HepG2 (cell line): Measurements from ENCODE around the gene VPS18. TPM values are rescaled to one million over a fixed set of nuclear protein-coding genes. Genes with fewer than 3 reads are reported as not detected.

ENCODE experiments used
- ATAC-seq: fragments of 200-7000 bp; cut with Tn5 transposase; 3 replicates; pipeline ENCODE4 v1.9.1; 2020; ENCODE audit warnings: mild to moderate bottlenecking, moderate library complexity
- BruUV-seq: library from RNA; stranded (reverse); fragments of 400-500 nt; replicated peaks from 2 replicates; lab custom pipeline; 2021; lab: Mats Ljungman, UMichigan
- CTCF ChIA-PET: fragments of 300-600 bp; formaldehyde crosslinking; extraction: SDS; loops from one replicate; lab custom pipeline; 2021; ENCODE audit warnings: low total read pairs, inconsistent platforms, low intra/inter-chr PET ratio; lab: Yijun Ruan, JAX
- POLR2A ChIA-PET: fragments of 350-600 bp; sonication (Branson Sonifier 250); formaldehyde crosslinking; loops from one replicate; lab custom pipeline; 2020; ENCODE audit warnings: antibody characterized with exemption, inconsistent platforms; lab: Yijun Ruan, JAX
- DNase-seq: peaks from one replicate; pipeline ENCODE4 v3.0.0-alpha.2; 2015; ENCODE audit warnings: low spot score
- FAIRE-seq: peaks from 3 replicates; lab custom pipeline; 2011; peaks lifted over from hg19 to GRCh38; lab: Jason Lieb, UNC
- H2AFZ ChIP-seq: one replicate; pipeline ENCODE4 v1.6.1; 2011; ENCODE audit warnings: low read length, inconsistent platforms
- H3K27ac ChIP-seq: fragments of 300-600 bp; 3 replicates; pipeline ENCODE4 v1.8.0; 2011; ENCODE audit warnings: mixed run types, mild to moderate bottlenecking, mixed read lengths, low read length, inconsistent platforms; ENCODE audit not compliant: insufficient read depth; ENCODE audit errors: extremely low read length
- H3K27me3 ChIP-seq, 2 experiments: fragments of 200-600 bp in 1 of 2; 2 replicates in 1 of 2; 3 replicates in 1 of 2; pipeline versions ENCODE4 v1.6.0 to v1.8.0; 2011; ENCODE audit warnings: low read length in 2 of 2, mild to moderate bottlenecking in 2 of 2, moderate library complexity in 2 of 2, inconsistent platforms in 1 of 2; ENCODE audit not compliant: insufficient read depth in 2 of 2, control insufficient read depth in 1 of 2
- H3K36me3 ChIP-seq, 2 experiments: fragments of 200-600 bp in 1 of 2; replicated peaks in 1 of 2; 2 replicates in 1 of 2; 3 replicates in 1 of 2; pipeline versions ENCODE4 v1.5.1 to v1.8.0; 2011; ENCODE audit warnings: low read length in 2 of 2, inconsistent platforms in 1 of 2; ENCODE audit not compliant: insufficient read depth in 2 of 2, control insufficient read depth in 1 of 2
- H3K4me1 ChIP-seq: 2 replicates; pipeline ENCODE4 v1.5.1; 2012; ENCODE audit warnings: low read length, inconsistent platforms; ENCODE audit not compliant: insufficient read depth
- H3K4me2 ChIP-seq: 2 replicates; pipeline ENCODE4 v1.6.0; 2011; ENCODE audit warnings: low read depth, low read length, inconsistent platforms
- H3K4me3 ChIP-seq, 3 experiments: fragments of 200-600 bp in 1 of 3; sonication (generic), shearing (Covaris generic) in 1 of 3; replicated peaks in 1 of 3; 2 replicates each; pipeline ENCODE4 v1.5.1; 2011 to 2016; ENCODE audit warnings: low read length in 3 of 3, inconsistent platforms in 2 of 3, low read depth in 2 of 3, mild to moderate bottlenecking in 2 of 3, control low read depth in 1 of 3, mixed read lengths in 1 of 3; ENCODE audit not compliant: insufficient read depth in 1 of 3
- H3K79me2 ChIP-seq: one replicate; pipeline ENCODE4 v1.6.1; 2011; ENCODE audit warnings: low read length, inconsistent platforms; ENCODE audit not compliant: insufficient read depth
- H3K9ac ChIP-seq: 2 replicates; pipeline ENCODE4 v1.6.0; 2011; ENCODE audit warnings: mild to moderate bottlenecking, low read depth, low read length, inconsistent platforms; ENCODE audit not compliant: insufficient read depth
- H3K9me3 ChIP-seq: 2 replicates; pipeline ENCODE4 v1.5.1; 2012; ENCODE audit warnings: mild to moderate bottlenecking, low read length
- H4K20me1 ChIP-seq: 2 replicates; pipeline ENCODE4 v1.6.0; 2011; ENCODE audit warnings: inconsistent platforms, mild to moderate bottlenecking, low read length, moderate library complexity; ENCODE audit not compliant: insufficient read depth
- HDAC1 ChIP-seq: sonication (generic); formaldehyde crosslinking; IDR thresholded peaks from 2 replicates; pipeline ENCODE4 v1.5.1; 2020; ENCODE audit warnings: mild to moderate bottlenecking, missing genetic modification reagents
- HES4 ChIP-seq: sonication (generic); formaldehyde crosslinking; IDR thresholded peaks from 2 replicates; pipeline ENCODE4 v1.9.0; 2021; ENCODE audit warnings: mild to moderate bottlenecking, missing genetic modification reagents, borderline replicate concordance
- JUND ChIP-seq: sonication (generic); formaldehyde crosslinking; IDR thresholded peaks from 2 replicates; pipeline ENCODE4 v1.8.0; 2022; ENCODE audit warnings: mild to moderate bottlenecking, missing genetic modification reagents
- NFIB ChIP-seq: sonication (generic); formaldehyde crosslinking; IDR thresholded peaks from 2 replicates; pipeline ENCODE4 v1.9.0; 2021; ENCODE audit warnings: missing genetic modification reagents, mild to moderate bottlenecking, borderline replicate concordance
- RXRA ChIP-seq: sonication (generic); formaldehyde crosslinking; IDR thresholded peaks from 2 replicates; pipeline ENCODE4 v1.5.1; 2020; ENCODE audit warnings: missing genetic modification reagents
- SALL1 ChIP-seq: sonication (generic); formaldehyde crosslinking; IDR thresholded peaks from 2 replicates; pipeline ENCODE4 v1.8.0; 2022; ENCODE audit warnings: mild to moderate bottlenecking, missing genetic modification reagents
- SOX6 ChIP-seq, 2 experiments: fragments of 450-650 bp in 1 of 2; sonication (generic) in 1 of 2; formaldehyde crosslinking in 1 of 2; IDR thresholded peaks; 2 replicates each; pipeline versions ENCODE4 v1.4.0 to v1.6.1; 2017 to 2020; ENCODE audit warnings: antibody characterized with exemption in 1 of 2, mild to moderate bottlenecking in 1 of 2, missing genetic modification reagents in 1 of 2
- TARDBP ChIP-seq: sonication (generic); formaldehyde crosslinking; IDR thresholded peaks from 2 replicates; pipeline ENCODE4 v1.8.0; 2022; ENCODE audit warnings: mild to moderate bottlenecking, missing genetic modification reagents
- ZNF34 ChIP-seq: sonication (generic); formaldehyde crosslinking; IDR thresholded peaks from 2 replicates; pipeline ENCODE4 v1.4.0; 2020; ENCODE audit warnings: mild to moderate bottlenecking, missing genetic modification reagents, borderline replicate concordance
- ZNF879 ChIP-seq: sonication (generic); formaldehyde crosslinking; IDR thresholded peaks from 2 replicates; pipeline ENCODE4 v1.8.1; 2023; ENCODE audit warnings: missing genetic modification reagents
- WGBS: methylation state at CpG from one replicate; pipeline ENCODE4 v1.1.6; 2017; ENCODE audit warnings: low lambda C conversion rate; 5-methylcytosine and 5-hydroxymethylcytosine counted together
- in situ Hi-C: cut with HindIII; loops from 2 replicates; pipeline ENCODE4 v1.10.0; 2017; ENCODE audit warnings: low pct_unique_long_range_greater_than_20kb; ENCODE audit not compliant: extremely low pct_ligation_motif_present
- intact Hi-C: fragments of 100-400 bp; cut with micrococcal nuclease; formaldehyde crosslinking; loops from one replicate; pipeline ENCODE4 v1.10.0; 2022; ENCODE audit not compliant: unreplicated experiment
- polyA plus RNA-seq, 8 experiments: library from polyadenylated mRNA; depleted of rRNA in 3 of 8; stranded (reverse) in 7 of 8; unstranded in 1 of 8; fragments of >200 nt; fragmentation: Illumina TruSeq in 4 of 8; extraction: Trizol in 4 of 8; gene quantifications; 2 replicates each; pipeline versions ENCODE4 v1.2.1 to v1.2.3, GENCODE V29; 2011 to 2016; ENCODE audit warnings: low read depth in 4 of 8, missing spikeins in 1 of 8, mixed read lengths in 1 of 8; ENCODE audit not compliant: insufficient read depth in 1 of 8
- total RNA-seq, 5 experiments: library from RNA; depleted of rRNA; stranded (reverse); fragments of >200 nt; fragmentation: Illumina TruSeq; extraction: Trizol; gene quantifications; 2 replicates each; pipeline ENCODE4 v1.2.3, GENCODE V29; 2016; ENCODE audit warnings: low read depth in 1 of 5
- TF ChIP-seq, protein P1 (sequence below): sonication (generic); formaldehyde crosslinking; IDR thresholded peaks from 2 replicates; pipeline ENCODE4 v1.5.1; 2020; ENCODE audit warnings: missing genetic modification reagents, mild to moderate bottlenecking, borderline replicate concordance
- TF ChIP-seq, protein P2 (sequence below): sonication (generic); formaldehyde crosslinking; IDR thresholded peaks from 2 replicates; pipeline ENCODE4 v1.4.0; 2020; ENCODE audit warnings: mild to moderate bottlenecking, missing genetic modification reagents
- TF ChIP-seq, protein P3 (sequence below): sonication (generic); formaldehyde crosslinking; IDR thresholded peaks from 2 replicates; pipeline ENCODE4 v1.4.0; 2020; ENCODE audit warnings: missing genetic modification reagents
- TF ChIP-seq, protein P4 (sequence below): IDR thresholded peaks from 2 replicates; pipeline ENCODE4 v1.6.1; 2018; ENCODE audit warnings: missing genetic modification reagents, mild to moderate bottlenecking, missing compliant biosample characterization

VPS18 gene
- total and polyA plus RNA-seq, 2 of the 13 experiments (the other 11 are each of a cell fraction or from before 2014, with no cell fraction given), result 5.8 to 17.0 TPM

DNA sequence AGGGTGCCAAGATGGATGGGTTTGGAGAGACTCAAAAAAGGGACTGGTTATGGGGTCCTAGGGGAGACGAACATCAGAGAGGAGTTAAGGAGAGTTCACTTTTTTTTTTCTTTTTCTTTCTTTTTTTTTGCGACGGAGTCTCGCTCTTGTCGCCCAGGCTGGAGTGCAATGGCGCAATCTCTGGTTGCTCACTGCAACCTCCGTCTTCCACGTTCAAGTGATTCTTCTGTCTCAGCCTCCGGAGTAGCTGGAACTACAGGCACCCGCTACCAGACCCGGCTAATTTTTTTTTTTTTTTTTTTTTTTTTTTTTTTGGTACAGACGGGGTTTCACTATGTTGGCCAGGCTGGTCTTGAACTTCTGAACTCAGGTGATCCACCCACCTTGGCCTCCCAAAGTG, 49.2 kb upstream of the VPS18 start (continued):
- TF ChIP-seq HDAC1 (no peak), NFIB (no peak), RXRA (CRISPR knock-in tag) (no peak)
- TF ChIP-seq, protein P1, sequence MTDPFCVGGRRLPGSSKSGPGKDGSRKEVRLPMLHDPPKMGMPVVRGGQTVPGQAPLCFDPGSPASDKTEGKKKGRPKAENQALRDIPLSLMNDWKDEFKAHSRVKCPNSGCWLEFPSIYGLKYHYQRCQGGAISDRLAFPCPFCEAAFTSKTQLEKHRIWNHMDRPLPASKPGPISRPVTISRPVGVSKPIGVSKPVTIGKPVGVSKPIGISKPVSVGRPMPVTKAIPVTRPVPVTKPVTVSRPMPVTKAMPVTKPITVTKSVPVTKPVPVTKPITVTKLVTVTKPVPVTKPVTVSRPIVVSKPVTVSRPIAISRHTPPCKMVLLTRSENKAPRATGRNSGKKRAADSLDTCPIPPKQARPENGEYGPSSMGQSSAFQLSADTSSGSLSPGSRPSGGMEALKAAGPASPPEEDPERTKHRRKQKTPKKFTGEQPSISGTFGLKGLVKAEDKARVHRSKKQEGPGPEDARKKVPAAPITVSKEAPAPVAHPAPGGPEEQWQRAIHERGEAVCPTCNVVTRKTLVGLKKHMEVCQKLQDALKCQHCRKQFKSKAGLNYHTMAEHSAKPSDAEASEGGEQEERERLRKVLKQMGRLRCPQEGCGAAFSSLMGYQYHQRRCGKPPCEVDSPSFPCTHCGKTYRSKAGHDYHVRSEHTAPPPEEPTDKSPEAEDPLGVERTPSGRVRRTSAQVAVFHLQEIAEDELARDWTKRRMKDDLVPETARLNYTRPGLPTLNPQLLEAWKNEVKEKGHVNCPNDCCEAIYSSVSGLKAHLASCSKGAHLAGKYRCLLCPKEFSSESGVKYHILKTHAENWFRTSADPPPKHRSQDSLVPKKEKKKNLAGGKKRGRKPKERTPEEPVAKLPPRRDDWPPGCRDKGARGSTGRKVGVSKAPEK (CRISPR knock-in tag), result no peak

DNA sequence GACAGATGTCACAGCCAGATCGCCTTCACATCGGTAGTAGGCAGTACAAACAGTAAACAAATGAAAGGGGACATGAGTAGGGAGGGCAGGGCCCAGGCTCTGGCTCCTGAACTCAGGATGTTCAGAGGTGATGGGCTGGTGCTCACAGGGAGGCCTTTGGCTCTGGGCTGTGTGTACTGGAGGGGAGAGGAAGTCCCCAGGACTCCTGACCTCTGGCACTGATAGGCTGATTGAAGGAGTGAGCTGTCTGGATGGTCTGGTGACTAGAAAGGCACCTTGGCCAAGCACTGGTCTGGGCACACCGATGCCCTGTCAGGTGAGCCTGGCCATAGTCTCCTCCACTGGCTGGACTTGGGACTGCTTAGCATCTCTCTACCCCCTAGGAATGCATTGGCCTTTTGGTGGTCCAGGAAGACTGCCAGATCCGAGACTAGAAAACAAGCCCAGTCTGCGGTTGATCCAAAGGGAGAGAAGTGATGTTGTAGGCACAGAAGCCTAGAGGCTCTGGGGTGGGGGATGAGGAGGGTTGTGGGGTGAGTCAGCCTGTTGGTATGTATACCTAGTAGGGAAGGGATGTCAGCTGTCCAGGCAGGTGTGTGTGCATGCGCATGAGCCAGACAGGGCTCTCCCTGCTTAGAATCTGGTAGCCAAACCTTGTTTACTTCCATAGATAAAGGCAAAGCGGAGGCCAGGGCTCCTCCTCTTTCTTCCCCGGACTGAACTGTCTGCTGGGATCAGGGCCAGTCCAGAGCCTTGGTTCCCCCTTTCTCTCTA, 48.6 kb upstream of the VPS18 start:
- H3K9ac ChIP-seq, result no peak overlapping the region
- H3K27ac ChIP-seq, result no peak overlapping the region
- H3K79me2 ChIP-seq, result no peaks in the 10 kb centered on the region
- ATAC-seq (peak; percentile 70), FAIRE-seq (peak; percentile 70), DNase-seq (peak; percentile 86)
- in situ Hi-C loops, result no loop called here
- peak overlapping the region in 1 of 3 experiments; percentile 21; a peak in 1 of 6 replicates for H3K4me3 ChIP-seq
- no peaks in the 10 kb centered on the region for H4K20me1 ChIP-seq
- CTCF ChIA-PET, result no interaction called here
- H3K4me2 ChIP-seq, result peak overlapping the region; percentile 66
- no peaks in the 10 kb centered on the region for H3K9me3 ChIP-seq
- H3K27me3 ChIP-seq, result peaks cover 4 to 17% of the 10 kb centered on the region in 2 experiments; a peak in 3 of 5 replicates
- BruUV-seq, result no TSS peak
- POLR2A ChIA-PET, result interaction anchor here (1.0 kb wide), 1 partner anchor 13 kb away, joined by 3 read pairs; no protein-coding TSS in a partner anchor
- 0% methylated on average over 6 of the region's 8 CpGs for WGBS
- intact Hi-C loops, result no loop called here
- no peaks in the 10 kb centered on the region for H3K36me3 ChIP-seq
- peaks cover 55% of the 10 kb centered on the region for H3K4me1 ChIP-seq
- no peak overlapping the region for H2AFZ ChIP-seq
- TF ChIP-seq HES4 (CRISPR knock-in tag) (no peak), JUND (CRISPR knock-in tag) (peak; percentile 92), TARDBP (CRISPR knock-in tag) (no peak), ZNF34 (CRISPR knock-in tag) (no peak), SOX6 (IDR thresholded peaks at IDR 0.05) (no peak), SOX6 (CRISPR knock-in tag; IDR thresholded peaks at IDR 0.05) (peak; percentile 33; the same call in 1 of the 2 replicates), ZNF879 (CRISPR knock-in tag) (no peak), SALL1 (CRISPR knock-in tag) (peak; percentile 53; the same call in 1 of the 2 replicates)
- TF ChIP-seq, protein P2, sequence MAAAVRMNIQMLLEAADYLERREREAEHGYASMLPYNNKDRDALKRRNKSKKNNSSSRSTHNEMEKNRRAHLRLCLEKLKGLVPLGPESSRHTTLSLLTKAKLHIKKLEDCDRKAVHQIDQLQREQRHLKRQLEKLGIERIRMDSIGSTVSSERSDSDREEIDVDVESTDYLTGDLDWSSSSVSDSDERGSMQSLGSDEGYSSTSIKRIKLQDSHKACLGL, result no peak
- TF ChIP-seq, protein P3, sequence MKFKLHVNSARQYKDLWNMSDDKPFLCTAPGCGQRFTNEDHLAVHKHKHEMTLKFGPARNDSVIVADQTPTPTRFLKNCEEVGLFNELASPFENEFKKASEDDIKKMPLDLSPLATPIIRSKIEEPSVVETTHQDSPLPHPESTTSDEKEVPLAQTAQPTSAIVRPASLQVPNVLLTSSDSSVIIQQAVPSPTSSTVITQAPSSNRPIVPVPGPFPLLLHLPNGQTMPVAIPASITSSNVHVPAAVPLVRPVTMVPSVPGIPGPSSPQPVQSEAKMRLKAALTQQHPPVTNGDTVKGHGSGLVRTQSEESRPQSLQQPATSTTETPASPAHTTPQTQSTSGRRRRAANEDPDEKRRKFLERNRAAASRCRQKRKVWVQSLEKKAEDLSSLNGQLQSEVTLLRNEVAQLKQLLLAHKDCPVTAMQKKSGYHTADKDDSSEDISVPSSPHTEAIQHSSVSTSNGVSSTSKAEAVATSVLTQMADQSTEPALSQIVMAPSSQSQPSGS (CRISPR knock-in tag), result no peak
- TF ChIP-seq, protein P4, sequence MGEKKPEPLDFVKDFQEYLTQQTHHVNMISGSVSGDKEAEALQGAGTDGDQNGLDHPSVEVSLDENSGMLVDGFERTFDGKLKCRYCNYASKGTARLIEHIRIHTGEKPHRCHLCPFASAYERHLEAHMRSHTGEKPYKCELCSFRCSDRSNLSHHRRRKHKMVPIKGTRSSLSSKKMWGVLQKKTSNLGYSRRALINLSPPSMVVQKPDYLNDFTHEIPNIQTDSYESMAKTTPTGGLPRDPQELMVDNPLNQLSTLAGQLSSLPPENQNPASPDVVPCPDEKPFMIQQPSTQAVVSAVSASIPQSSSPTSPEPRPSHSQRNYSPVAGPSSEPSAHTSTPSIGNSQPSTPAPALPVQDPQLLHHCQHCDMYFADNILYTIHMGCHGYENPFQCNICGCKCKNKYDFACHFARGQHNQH, result no peak
